Activated CD4-positive, alpha-beta T cell treated with anti-CD3 and anti-CD28 coated beads, Interleukin-2, amount 10 ng/mL, durations not matched to agents 7 days and 5 days (primary cell): ENCODE data around the gene STPG1. TPM values are rescaled to one million over a fixed set of nuclear protein-coding genes. Genes with fewer than 3 reads are reported as not detected.

ENCODE experiments used
- CTCF ChIA-PET: fragments of 350-600 bp; sonication (Branson Sonifier 250); formaldehyde crosslinking; loops from one replicate; lab custom pipeline; 2021; ENCODE audit warnings: antibody characterized with exemption; lab: Charles Lee
- POLR2A ChIA-PET: fragments of 350-600 bp; sonication (Branson Sonifier 250); formaldehyde crosslinking; loops from one replicate; lab custom pipeline; 2021; ENCODE audit warnings: antibody characterized with exemption; lab: Charles Lee
- DNase-seq: peaks from one replicate; pipeline ENCODE4 v3.0.0-alpha.2; 2020
- H3K27ac Mint-ChIP-seq: one replicate; pipeline ENCODE4 v1.8.0; 2021; ENCODE audit warnings: mild to moderate bottlenecking, moderate library complexity, mixed read lengths
- H3K27me3 Mint-ChIP-seq: one replicate; pipeline ENCODE4 v1.8.0; 2021; ENCODE audit warnings: mixed read lengths
- H3K36me3 Mint-ChIP-seq: one replicate; pipeline ENCODE4 v1.8.0; 2021; ENCODE audit warnings: low read depth, mixed read lengths
- H3K4me1 Mint-ChIP-seq: one replicate; pipeline ENCODE4 v1.8.0; 2021; ENCODE audit warnings: mixed read lengths
- H3K4me3 Mint-ChIP-seq: one replicate; pipeline ENCODE4 v1.8.0; 2021; ENCODE audit warnings: mild to moderate bottlenecking, moderate library complexity, mixed read lengths
- H3K9me3 Mint-ChIP-seq: one replicate; pipeline ENCODE4 v1.8.0; 2021; ENCODE audit warnings: mixed read lengths
- total RNA-seq, 2 experiments: library from RNA; stranded (reverse); gene quantifications; one replicate each; pipeline ENCODE4 v1.2.3, GENCODE V29; 2021

STPG1 gene
- total RNA-seq, 2 experiments from 2014 or later, result 10.0 to 11.0 TPM

- Mint-ChIP-seq H3K9me3 (no peaks in the 10 kb centered on the region), H3K27me3 (peaks cover 6% of the 10 kb centered on the region), H3K27ac (no peak overlapping the region), H3K4me1 (no peaks in the 10 kb centered on the region), H3K4me3 (no peak overlapping the region), H3K36me3 (no peaks in the 10 kb centered on the region)
- DNase-seq, result no peak
- ChIA-PET CTCF (interaction anchor here (1.0 to 2.9 kb wide), 3 partner anchors 22 to 49 kb away, joined by 4 to 13 read pairs (median 6); no protein-coding TSS in a partner anchor), POLR2A (no interaction called here)
These were observed 70.0 kb downstream of the STPG1 start for GRCh38 chr1:24343412-24344089.

DNA sequence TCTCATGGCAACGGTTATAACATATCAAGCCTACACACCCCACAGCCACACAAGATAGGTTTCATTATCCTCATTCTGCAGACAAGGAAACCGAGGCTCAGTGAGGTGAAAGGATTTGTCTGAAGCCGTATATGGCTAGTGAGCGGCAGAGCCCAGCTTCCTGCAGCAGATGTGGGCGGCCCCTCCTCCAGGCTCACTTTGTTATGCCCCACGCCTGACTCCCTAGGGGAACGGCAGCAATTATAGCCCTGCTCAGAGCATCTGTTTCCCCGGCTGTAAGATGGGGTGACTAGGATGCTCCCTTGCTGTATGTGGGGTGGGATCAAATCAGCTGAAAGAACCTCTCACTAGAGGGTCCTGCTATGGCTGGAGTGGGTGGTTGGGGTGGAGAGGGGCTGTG lies 72.3 kb downstream of the STPG1 start:
- Mint-ChIP-seq H3K36me3 (no peaks in the 10 kb centered on the region), H3K4me1 (no peaks in the 10 kb centered on the region), H3K9me3 (no peaks in the 10 kb centered on the region), H3K27ac (no peak overlapping the region), H3K4me3 (no peak overlapping the region), H3K27me3 (peaks cover 3% of the 10 kb centered on the region)
- CTCF ChIA-PET, result interaction anchor here (1.0 to 2.4 kb wide), 5 partner anchors 10 to 74 kb away, joined by 3 to 7 read pairs (median 5); no protein-coding TSS in a partner anchor
- DNase-seq, result no peak
- POLR2A ChIA-PET, result no interaction called here

DNA sequence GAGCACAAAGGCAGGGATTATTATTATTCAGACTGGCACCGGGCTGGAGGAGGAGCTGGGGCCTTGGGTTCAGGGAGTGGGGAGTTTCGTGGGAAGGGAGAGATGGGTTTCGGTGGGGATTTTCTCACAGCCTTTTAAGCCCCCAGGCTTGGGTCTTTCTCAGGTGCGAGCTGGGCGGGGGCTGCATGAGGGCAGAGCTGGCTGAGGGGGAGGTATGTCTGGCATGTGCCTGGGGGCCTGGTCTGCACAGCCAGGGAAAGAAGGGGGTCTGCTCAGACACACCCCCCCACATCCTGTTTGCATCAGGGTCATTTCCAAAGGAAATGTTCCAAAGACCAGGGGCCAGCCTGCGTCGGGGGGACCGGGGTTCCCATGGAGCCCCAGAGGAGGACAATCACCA lies 72.8 kb downstream of the STPG1 start:
- Mint-ChIP-seq H3K9me3 (no peaks in the 10 kb centered on the region), H3K27ac (no peak overlapping the region), H3K4me3 (no peak overlapping the region), H3K4me1 (no peaks in the 10 kb centered on the region), H3K27me3 (no peaks in the 10 kb centered on the region), H3K36me3 (no peaks in the 10 kb centered on the region)
- ChIA-PET CTCF (interaction anchor here (1.2 to 2.4 kb wide), 3 partner anchors 10 to 20 kb away, joined by 3 to 7 read pairs (median 5); no protein-coding TSS in a partner anchor), POLR2A (no interaction called here)
- no peak for DNase-seq

DNA sequence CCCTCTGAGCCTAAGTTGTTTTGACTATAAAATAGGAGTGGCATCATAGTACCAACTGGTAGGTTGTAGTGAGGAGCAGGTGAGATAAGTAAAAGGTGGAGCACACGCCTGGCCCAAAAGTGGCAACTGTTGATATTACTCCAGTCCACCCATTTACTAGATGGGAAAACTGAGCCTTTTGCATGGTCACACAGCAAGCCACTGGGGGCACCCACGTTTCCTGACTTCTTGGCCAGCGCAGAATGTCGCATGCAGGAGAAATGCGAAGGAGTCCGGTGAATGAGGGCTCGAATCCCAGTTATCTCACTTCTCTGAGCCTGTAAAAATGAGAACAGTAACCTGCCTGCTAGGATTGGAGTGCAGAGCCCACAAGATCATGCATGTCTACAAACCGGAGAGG lies 73.6 kb downstream of the STPG1 start:
- ChIA-PET CTCF (interaction anchor here (1.2 kb wide), 1 partner anchor 19 kb away, joined by 3 read pairs; no protein-coding TSS in a partner anchor), POLR2A (no interaction called here)
- Mint-ChIP-seq H3K4me1 (no peaks in the 10 kb centered on the region), H3K9me3 (no peaks in the 10 kb centered on the region), H3K27ac (no peak overlapping the region), H3K36me3 (no peaks in the 10 kb centered on the region), H3K4me3 (no peak overlapping the region), H3K27me3 (no peaks in the 10 kb centered on the region)
- DNase-seq, result no peak

GRCh38 chr1:24338447-24338846 lies 75.1 kb downstream of the STPG1 start:
- H3K9me3 Mint-ChIP-seq, result no peaks in the 10 kb centered on the region
- no peak overlapping the region for H3K27ac Mint-ChIP-seq
- DNase-seq, result no peak
- ChIA-PET CTCF (interaction anchor here (0.6 to 1.6 kb wide), 3 partner anchors 15 to 892 kb away, joined by 3 to 4 read pairs (median 3); no protein-coding TSS in a partner anchor), POLR2A (no interaction called here)
- H3K4me3 Mint-ChIP-seq, result no peak overlapping the region
- no peaks in the 10 kb centered on the region for H3K4me1 Mint-ChIP-seq
- peaks cover 7% of the 10 kb centered on the region for H3K27me3 Mint-ChIP-seq
- no peaks in the 10 kb centered on the region for H3K36me3 Mint-ChIP-seq

GRCh38 chr1:24337455-24337854 lies 76.1 kb downstream of the STPG1 start:
- POLR2A ChIA-PET, result no interaction called here
- no peaks in the 10 kb centered on the region for H3K9me3 Mint-ChIP-seq

GRCh38 chr1:24336075-24336474 lies 77.5 kb downstream of the STPG1 start:
- Mint-ChIP-seq H3K9me3 (no peaks in the 10 kb centered on the region), H3K4me3 (no peak overlapping the region), H3K4me1 (no peaks in the 10 kb centered on the region), H3K27me3 (peaks cover 23% of the 10 kb centered on the region), H3K27ac (no peak overlapping the region), H3K36me3 (no peaks in the 10 kb centered on the region)
- ChIA-PET POLR2A (no interaction called here), CTCF (interaction anchor here (0.6 to 0.8 kb wide), 2 partner anchors 23 to 296 kb away, joined by 3 to 4 read pairs; no protein-coding TSS in a partner anchor)
- DNase-seq, result no peak

More at GRCh38 chr1:24337455-24337854, 76.1 kb downstream of the STPG1 start:
- H3K36me3 Mint-ChIP-seq, result no peaks in the 10 kb centered on the region
- H3K27ac Mint-ChIP-seq, result no peak overlapping the region
- H3K4me1 Mint-ChIP-seq, result no peaks in the 10 kb centered on the region
- H3K27me3 Mint-ChIP-seq, result peaks cover 13% of the 10 kb centered on the region
- H3K4me3 Mint-ChIP-seq, result no peak overlapping the region
- no peak for DNase-seq
- CTCF ChIA-PET, result interaction anchor here (1.6 kb wide), 1 partner anchor 14 kb away, joined by 4 read pairs; no protein-coding TSS in a partner anchor

- H3K4me1 Mint-ChIP-seq, result no peaks in the 10 kb centered on the region
- peaks cover 50% of the 10 kb centered on the region for H3K27me3 Mint-ChIP-seq
- DNase-seq, result no peak
- H3K36me3 Mint-ChIP-seq, result no peaks in the 10 kb centered on the region
- ChIA-PET CTCF (interaction anchor here (1.2 kb wide), 1 partner anchor 17 kb away, joined by 3 read pairs; no protein-coding TSS in a partner anchor), POLR2A (no interaction called here)
- no peaks in the 10 kb centered on the region for H3K9me3 Mint-ChIP-seq
- no peak overlapping the region for H3K4me3 Mint-ChIP-seq
- no peak overlapping the region for H3K27ac Mint-ChIP-seq
These were observed 81.5 kb downstream of the STPG1 start for GRCh38 chr1:24331961-24332673.

DNA sequence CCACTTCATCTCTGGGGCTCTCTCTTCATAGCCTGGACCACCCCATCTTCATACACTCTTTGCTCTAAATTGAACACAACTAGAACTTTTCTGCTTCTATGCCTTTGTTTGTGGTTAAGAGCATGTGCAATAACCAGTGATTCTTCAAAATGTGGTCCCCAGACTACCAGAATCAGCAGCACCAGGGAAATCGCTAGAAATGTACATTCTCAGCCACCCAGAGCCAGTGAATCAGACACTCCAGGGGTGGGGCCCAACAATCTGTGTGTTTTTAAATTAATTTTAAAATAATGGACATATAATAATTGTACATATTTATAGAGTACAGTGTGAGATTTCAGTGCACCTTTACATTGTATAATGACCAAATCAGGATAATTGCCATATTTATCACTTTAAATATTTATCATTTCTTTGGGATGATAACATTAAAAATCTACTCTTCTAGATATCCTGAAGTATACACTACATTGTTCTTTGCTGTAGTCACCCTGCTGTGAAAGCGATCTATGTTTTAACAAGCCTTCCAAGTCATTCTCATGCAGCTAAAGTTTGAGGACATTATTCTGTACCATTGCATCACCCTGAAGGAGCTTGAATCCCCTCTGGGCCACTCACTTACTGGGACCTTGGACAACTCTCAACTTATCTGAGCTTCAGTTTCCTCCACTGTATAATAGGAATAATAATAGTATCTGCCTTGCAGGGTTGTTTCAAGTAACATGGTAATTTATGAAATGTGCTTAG lies 83.6 kb downstream of the STPG1 start:
- no peaks in the 10 kb centered on the region for H3K36me3 Mint-ChIP-seq
- no peak overlapping the region for H3K27ac Mint-ChIP-seq
- POLR2A ChIA-PET, result no interaction called here
- H3K4me1 Mint-ChIP-seq, result no peaks in the 10 kb centered on the region
- CTCF ChIA-PET, result interaction anchor here (0.8 kb wide), 1 partner anchor 53 kb away, joined by 3 read pairs; no protein-coding TSS in a partner anchor
- H3K4me3 Mint-ChIP-seq, result no peak overlapping the region
- DNase-seq, result no peak
- no peaks in the 10 kb centered on the region for H3K9me3 Mint-ChIP-seq
- H3K27me3 Mint-ChIP-seq, result peaks cover 71% of the 10 kb centered on the region

GRCh38 chr1:24329331-24329730 lies 84.3 kb downstream of the STPG1 start:
- ChIA-PET POLR2A (no interaction called here), CTCF (interaction anchor here (0.5 kb wide), 1 partner anchor 677 kb away, joined by 3 read pairs; no protein-coding TSS in a partner anchor)
- no peak for DNase-seq
- Mint-ChIP-seq H3K9me3 (no peaks in the 10 kb centered on the region), H3K4me3 (no peak overlapping the region), H3K36me3 (no peaks in the 10 kb centered on the region), H3K27me3 (peaks cover 78% of the 10 kb centered on the region), H3K4me1 (no peaks in the 10 kb centered on the region), H3K27ac (no peak overlapping the region)

GRCh38 chr1:24327891-24328290 lies 85.7 kb downstream of the STPG1 start:
- no peaks in the 10 kb centered on the region for H3K36me3 Mint-ChIP-seq
- no peak for DNase-seq
- CTCF ChIA-PET, result no interaction called here
- no peak overlapping the region for H3K27ac Mint-ChIP-seq
- H3K4me3 Mint-ChIP-seq, result no peak overlapping the region
- peaks cover 81% of the 10 kb centered on the region for H3K27me3 Mint-ChIP-seq
- POLR2A ChIA-PET, result no interaction called here
- peaks cover 3% of the 10 kb centered on the region for H3K4me1 Mint-ChIP-seq
- no peaks in the 10 kb centered on the region for H3K9me3 Mint-ChIP-seq

DNA sequence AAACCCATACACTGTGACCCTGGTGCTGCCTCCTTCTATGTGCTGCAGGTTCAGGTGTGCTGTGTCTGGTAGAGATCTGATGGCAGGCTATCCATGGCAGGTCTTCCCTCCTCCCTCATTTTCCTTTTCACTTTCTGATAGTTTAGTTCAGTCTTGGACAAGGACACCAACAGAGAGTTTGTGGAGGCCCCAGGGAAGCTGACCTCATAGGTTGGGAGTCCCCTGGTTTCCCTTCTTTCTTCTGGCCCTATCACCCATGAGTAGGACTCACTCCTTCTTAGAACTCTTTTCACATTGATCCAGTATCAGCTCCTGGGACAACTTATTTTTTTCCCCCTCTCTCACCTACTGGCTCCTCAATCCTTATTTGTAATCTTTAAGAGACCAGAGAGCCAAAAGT lies 86.1 kb downstream of the STPG1 start:
- Mint-ChIP-seq H3K9me3 (no peaks in the 10 kb centered on the region), H3K4me3 (no peak overlapping the region), H3K4me1 (peaks cover 6% of the 10 kb centered on the region), H3K27me3 (peaks cover 82% of the 10 kb centered on the region), H3K36me3 (no peaks in the 10 kb centered on the region), H3K27ac (no peak overlapping the region)
- ChIA-PET CTCF (no interaction called here), POLR2A (no interaction called here)
- no peak for DNase-seq
